Esophagus muscularis mucosa (tissue), 3 donors: ENCODE measurements around the gene MPIG6B.

Experiments
- CTCF ChIP-seq, 3 experiments: fragments of 200-600 bp in 2 of 3; fragments of 450-650 bp in 1 of 3; sonication (generic) in 2 of 3; IDR thresholded peaks; one replicate each; pipeline ENCODE4 v1.5.1; 2017 to 2019; ENCODE audit warnings: antibody characterized with exemption in 3 of 3, mild to moderate bottlenecking in 2 of 3, moderate library complexity in 1 of 3
- POLR2A ChIP-seq: fragments of 450-650 bp; IDR thresholded peaks from one replicate; pipeline ENCODE4 v1.6.1; 2017; ENCODE audit warnings: antibody characterized with exemption, moderate library complexity, mild to moderate bottlenecking, low read depth
- POLR2AphosphoS5 ChIP-seq, 2 donors: sonication (generic); formaldehyde crosslinking; IDR thresholded peaks; one replicate each; pipeline ENCODE4 v1.6.1; 2017; ENCODE audit warnings: antibody characterized with exemption in 2 of 2

GRCh38 chr6:31767096-31767645 lies 44.0 kb downstream of the MPIG6B start:
- no peak for TF ChIP-seq CTCF (IDR thresholded peaks at IDR 0.05)
- no peak for TF ChIP-seq POLR2A
- no peak for TF ChIP-seq POLR2AphosphoS5 (IDR thresholded peaks at IDR 0.05)
